ENCODE data around the gene TBC1D22A. TPM values are rescaled to one million over a fixed set of nuclear protein-coding genes. Genes with fewer than 3 reads are reported as not detected.

TBC1D22A gene
- total RNA-seq, 1 experiment from 2014 or later: 20.9 TPM

DNA sequence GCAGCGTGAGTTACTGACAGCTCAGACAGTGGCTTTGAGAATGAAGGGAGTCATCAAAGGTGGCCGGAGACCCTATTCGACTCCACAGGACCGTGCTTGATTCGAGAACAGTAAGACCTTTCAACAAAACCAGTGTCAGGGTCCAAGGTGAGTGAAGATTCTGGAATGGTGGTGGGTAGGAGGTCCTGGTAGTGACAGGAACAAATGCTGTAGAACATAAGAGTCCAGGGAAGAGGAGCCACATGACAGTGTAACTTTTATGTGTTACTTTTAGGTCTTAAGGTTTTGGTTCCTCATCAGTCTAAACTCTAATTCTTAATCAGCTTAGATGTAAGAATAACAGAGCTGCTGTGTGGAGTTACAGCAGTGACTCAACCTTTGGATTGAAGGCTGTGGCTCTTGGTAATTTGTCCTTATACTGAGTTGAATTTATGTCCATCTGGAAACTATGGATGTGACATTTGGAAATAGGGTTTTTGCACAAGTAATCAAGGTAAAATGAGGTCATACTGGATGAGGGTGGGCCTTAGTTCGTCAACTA lies 1.8 kb downstream of the TBC1D22A start:
- BruUV-seq (replicated peaks): no TSS peak
- Histone ChIP-seq H3K27me3 (ENCODE audit: insufficient read depth, low read length) (no peaks in the 10 kb centered on the region), H3K4me2 (ENCODE audit: low read length) (peak overlapping the region; percentile 96), H4K20me1 (ENCODE audit: insufficient read depth) (no peaks in the 10 kb centered on the region), H3K9me3 (ENCODE audit: control insufficient read depth in 1 of 2, insufficient read depth in 1 of 2, low read depth in 1 of 2, low read length in 2 of 2) (no peaks in the 10 kb centered on the region), H3K9me2 (ENCODE audit: insufficient read depth) (no peaks in the 10 kb centered on the region), H3K79me2 (ENCODE audit: insufficient read depth, low read length) (peaks cover 63% of the 10 kb centered on the region), H3K27ac (ENCODE audit: low read depth, low read length) (no peak overlapping the region), H3K4me1 (ENCODE audit: control insufficient read depth in 1 of 2, insufficient read depth in 2 of 2, low read length in 2 of 2) (peaks cover 12 to 24% of the 10 kb centered on the region in 2 experiments), H3K4me3 (replicated peaks in 1 of 2; ENCODE audit: low read depth in 1 of 2, low read length in 2 of 2) (no peak overlapping the region), H3K36me3 (ENCODE audit: control insufficient read depth in 1 of 2, insufficient read depth in 2 of 2, low read length in 2 of 2) (no peaks in the 10 kb centered on the region; a peak in 1 of 4 replicates), H2AFZ (ENCODE audit: low read depth, low read length, poor library complexity, severe bottlenecking) (no peak overlapping the region), H3K9ac (ENCODE audit: low read length) (no peak overlapping the region)
- intact Hi-C loops (cut with micrococcal nuclease): no loop called here
- ATAC-seq: no peak
- POLR2A ChIA-PET: interaction anchor here (2.3 kb wide), 1 partner anchor 10 kb away, joined by 33 read pairs; no protein-coding TSS in a partner anchor
- RAD21 ChIA-PET (ENCODE audit: low non-redundant PET in 1 of 2, low total read pairs in 2 of 2, uncharacterized antibody in 2 of 2, unreplicated experiment in 2 of 2): no interaction called here
- CTCF ChIA-PET: no interaction called here
- no peak for DNase-seq (ENCODE audit: low read depth, low spot score)
- TF ChIP-seq SRF (IDR thresholded peaks at IDR 0.05; ENCODE audit: low read depth) (no peak), CBX3 (IDR thresholded peaks at IDR 0.05; ENCODE audit: low read depth) (no peak), EZH2 (IDR thresholded peaks at IDR 0.05) (no peak), POLR2AphosphoS5 (IDR thresholded peaks at IDR 0.05; ENCODE audit: low read depth, low read length) (no peak), SP1 (IDR thresholded peaks at IDR 0.05; ENCODE audit: low read depth) (no peak), ELF1 (IDR thresholded peaks at IDR 0.05; ENCODE audit: borderline replicate concordance, low read depth) (no peak), EGR1 (IDR thresholded peaks at IDR 0.05; ENCODE audit: low read depth) (no peak), RAD21 (IDR thresholded peaks at IDR 0.05; ENCODE audit: low read depth) (no peak), YY1 (IDR thresholded peaks at IDR 0.05; ENCODE audit: extremely low read depth, insufficient replicate concordance, low read depth, low read length) (no peak), JUND (IDR thresholded peaks at IDR 0.05) (no peak), POLR2A (IDR thresholded peaks at IDR 0.05; ENCODE audit: borderline replicate concordance, extremely low read depth, insufficient read depth, insufficient read length) (no peak), TCF7L2 (IDR thresholded peaks at IDR 0.05; ENCODE audit: borderline replicate concordance, extremely low read depth, insufficient read depth, insufficient read length) (no peak)
- TF ChIP-seq, protein P1, sequence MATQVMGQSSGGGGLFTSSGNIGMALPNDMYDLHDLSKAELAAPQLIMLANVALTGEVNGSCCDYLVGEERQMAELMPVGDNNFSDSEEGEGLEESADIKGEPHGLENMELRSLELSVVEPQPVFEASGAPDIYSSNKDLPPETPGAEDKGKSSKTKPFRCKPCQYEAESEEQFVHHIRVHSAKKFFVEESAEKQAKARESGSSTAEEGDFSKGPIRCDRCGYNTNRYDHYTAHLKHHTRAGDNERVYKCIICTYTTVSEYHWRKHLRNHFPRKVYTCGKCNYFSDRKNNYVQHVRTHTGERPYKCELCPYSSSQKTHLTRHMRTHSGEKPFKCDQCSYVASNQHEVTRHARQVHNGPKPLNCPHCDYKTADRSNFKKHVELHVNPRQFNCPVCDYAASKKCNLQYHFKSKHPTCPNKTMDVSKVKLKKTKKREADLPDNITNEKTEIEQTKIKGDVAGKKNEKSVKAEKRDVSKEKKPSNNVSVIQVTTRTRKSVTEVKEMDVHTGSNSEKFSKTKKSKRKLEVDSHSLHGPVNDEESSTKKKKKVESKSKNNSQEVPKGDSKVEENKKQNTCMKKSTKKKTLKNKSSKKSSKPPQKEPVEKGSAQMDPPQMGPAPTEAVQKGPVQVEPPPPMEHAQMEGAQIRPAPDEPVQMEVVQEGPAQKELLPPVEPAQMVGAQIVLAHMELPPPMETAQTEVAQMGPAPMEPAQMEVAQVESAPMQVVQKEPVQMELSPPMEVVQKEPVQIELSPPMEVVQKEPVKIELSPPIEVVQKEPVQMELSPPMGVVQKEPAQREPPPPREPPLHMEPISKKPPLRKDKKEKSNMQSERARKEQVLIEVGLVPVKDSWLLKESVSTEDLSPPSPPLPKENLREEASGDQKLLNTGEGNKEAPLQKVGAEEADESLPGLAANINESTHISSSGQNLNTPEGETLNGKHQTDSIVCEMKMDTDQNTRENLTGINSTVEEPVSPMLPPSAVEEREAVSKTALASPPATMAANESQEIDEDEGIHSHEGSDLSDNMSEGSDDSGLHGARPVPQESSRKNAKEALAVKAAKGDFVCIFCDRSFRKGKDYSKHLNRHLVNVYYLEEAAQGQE (IDR thresholded peaks at IDR 0.05; ENCODE audit: low read depth): no peak
- TF ChIP-seq, protein P2, sequence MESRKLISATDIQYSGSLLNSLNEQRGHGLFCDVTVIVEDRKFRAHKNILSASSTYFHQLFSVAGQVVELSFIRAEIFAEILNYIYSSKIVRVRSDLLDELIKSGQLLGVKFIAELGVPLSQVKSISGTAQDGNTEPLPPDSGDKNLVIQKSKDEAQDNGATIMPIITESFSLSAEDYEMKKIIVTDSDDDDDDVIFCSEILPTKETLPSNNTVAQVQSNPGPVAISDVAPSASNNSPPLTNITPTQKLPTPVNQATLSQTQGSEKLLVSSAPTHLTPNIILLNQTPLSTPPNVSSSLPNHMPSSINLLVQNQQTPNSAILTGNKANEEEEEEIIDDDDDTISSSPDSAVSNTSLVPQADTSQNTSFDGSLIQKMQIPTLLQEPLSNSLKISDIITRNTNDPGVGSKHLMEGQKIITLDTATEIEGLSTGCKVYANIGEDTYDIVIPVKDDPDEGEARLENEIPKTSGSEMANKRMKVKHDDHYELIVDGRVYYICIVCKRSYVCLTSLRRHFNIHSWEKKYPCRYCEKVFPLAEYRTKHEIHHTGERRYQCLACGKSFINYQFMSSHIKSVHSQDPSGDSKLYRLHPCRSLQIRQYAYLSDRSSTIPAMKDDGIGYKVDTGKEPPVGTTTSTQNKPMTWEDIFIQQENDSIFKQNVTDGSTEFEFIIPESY (IDR thresholded peaks at IDR 0.05; ENCODE audit: extremely low read depth, insufficient replicate concordance, low read length): no peak
- TF ChIP-seq, protein P3, sequence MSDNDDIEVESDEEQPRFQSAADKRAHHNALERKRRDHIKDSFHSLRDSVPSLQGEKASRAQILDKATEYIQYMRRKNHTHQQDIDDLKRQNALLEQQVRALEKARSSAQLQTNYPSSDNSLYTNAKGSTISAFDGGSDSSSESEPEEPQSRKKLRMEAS (IDR thresholded peaks at IDR 0.05): no peak
- TF ChIP-seq, protein P4, sequence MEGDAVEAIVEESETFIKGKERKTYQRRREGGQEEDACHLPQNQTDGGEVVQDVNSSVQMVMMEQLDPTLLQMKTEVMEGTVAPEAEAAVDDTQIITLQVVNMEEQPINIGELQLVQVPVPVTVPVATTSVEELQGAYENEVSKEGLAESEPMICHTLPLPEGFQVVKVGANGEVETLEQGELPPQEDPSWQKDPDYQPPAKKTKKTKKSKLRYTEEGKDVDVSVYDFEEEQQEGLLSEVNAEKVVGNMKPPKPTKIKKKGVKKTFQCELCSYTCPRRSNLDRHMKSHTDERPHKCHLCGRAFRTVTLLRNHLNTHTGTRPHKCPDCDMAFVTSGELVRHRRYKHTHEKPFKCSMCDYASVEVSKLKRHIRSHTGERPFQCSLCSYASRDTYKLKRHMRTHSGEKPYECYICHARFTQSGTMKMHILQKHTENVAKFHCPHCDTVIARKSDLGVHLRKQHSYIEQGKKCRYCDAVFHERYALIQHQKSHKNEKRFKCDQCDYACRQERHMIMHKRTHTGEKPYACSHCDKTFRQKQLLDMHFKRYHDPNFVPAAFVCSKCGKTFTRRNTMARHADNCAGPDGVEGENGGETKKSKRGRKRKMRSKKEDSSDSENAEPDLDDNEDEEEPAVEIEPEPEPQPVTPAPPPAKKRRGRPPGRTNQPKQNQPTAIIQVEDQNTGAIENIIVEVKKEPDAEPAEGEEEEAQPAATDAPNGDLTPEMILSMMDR (IDR thresholded peaks at IDR 0.05 in 2 of 3, conservative IDR thresholded peaks at IDR 0.05 in 1 of 3; ENCODE audit: borderline replicate concordance in 1 of 3, insufficient read depth in 1 of 3, low read depth in 2 of 3, low read length in 2 of 3): no peak
